BLaER1 (cell line): Measurements from ENCODE around the gene NLE1.
"Not testable (repeated sequence)": the region's sequence is repeated elsewhere in the genome, so short reads cannot be mapped to it uniquely, and the experiment has no call there.

Experiments
- H3K27ac ChIP-seq: shearing (Covaris generic); formaldehyde crosslinking; 2 replicates; pipeline ENCODE4 v1.8.1; 2022
- H3K27me3 ChIP-seq: shearing (Covaris generic); formaldehyde crosslinking; 2 replicates; pipeline ENCODE4 v1.8.1; 2022
- H3K36me3 ChIP-seq: shearing (Covaris generic); formaldehyde crosslinking; 2 replicates; pipeline ENCODE4 v1.8.1; 2022
- H3K4me1 ChIP-seq: shearing (Covaris generic); formaldehyde crosslinking; 2 replicates; pipeline ENCODE4 v1.8.1; 2022
- H3K4me2 ChIP-seq: shearing (Covaris generic); formaldehyde crosslinking; 2 replicates; pipeline ENCODE4 v1.8.1; 2022
- H3K4me3 ChIP-seq: shearing (Covaris generic); formaldehyde crosslinking; 2 replicates; pipeline ENCODE4 v1.8.1; 2022
- H3K9ac ChIP-seq: shearing (Covaris generic); formaldehyde crosslinking; 2 replicates; pipeline ENCODE4 v1.8.1; 2022
- H3K9me3 ChIP-seq: shearing (Covaris generic); formaldehyde crosslinking; 2 replicates; pipeline ENCODE4 v1.8.1; 2022
- H4K20me1 ChIP-seq: shearing (Covaris generic); formaldehyde crosslinking; 2 replicates; pipeline ENCODE4 v1.8.1; 2022
- Cebpa-rat ChIP-seq: shearing (Covaris generic); IDR thresholded peaks from 2 replicates; pipeline ENCODE4 v1.8.1; 2022

Gene NLE1

GRCh38 chr17:35163886-35164285, 21.8 kb upstream of the NLE1 start:
- no peak overlapping the region for H3K4me3 ChIP-seq
- no peaks in the 10 kb centered on the region for H4K20me1 ChIP-seq
- no peaks in the 10 kb centered on the region for H3K9me3 ChIP-seq
- no peaks in the 10 kb centered on the region for H3K36me3 ChIP-seq
- no peak overlapping the region for H3K4me2 ChIP-seq
- H3K4me1 ChIP-seq: no peaks in the 10 kb centered on the region
- no peak for TF ChIP-seq Cebpa-rat
- H3K27ac ChIP-seq: no peak overlapping the region
- H3K27me3 ChIP-seq: no peaks in the 10 kb centered on the region
- H3K9ac ChIP-seq: no peak overlapping the region

- Histone ChIP-seq H3K4me3 (no peak overlapping the region), H3K9me3 (no peaks in the 10 kb centered on the region), H3K9ac (no peak overlapping the region), H3K4me1 (no peaks in the 10 kb centered on the region), H3K27ac (no peak overlapping the region), H3K4me2 (no peak overlapping the region), H3K36me3 (no peaks in the 10 kb centered on the region), H3K27me3 (no peaks in the 10 kb centered on the region), H4K20me1 (no peaks in the 10 kb centered on the region)
- TF ChIP-seq Cebpa-rat: no peak
Observed at GRCh38 chr17:35162755-35163154, 20.7 kb upstream of the NLE1 start.

DNA sequence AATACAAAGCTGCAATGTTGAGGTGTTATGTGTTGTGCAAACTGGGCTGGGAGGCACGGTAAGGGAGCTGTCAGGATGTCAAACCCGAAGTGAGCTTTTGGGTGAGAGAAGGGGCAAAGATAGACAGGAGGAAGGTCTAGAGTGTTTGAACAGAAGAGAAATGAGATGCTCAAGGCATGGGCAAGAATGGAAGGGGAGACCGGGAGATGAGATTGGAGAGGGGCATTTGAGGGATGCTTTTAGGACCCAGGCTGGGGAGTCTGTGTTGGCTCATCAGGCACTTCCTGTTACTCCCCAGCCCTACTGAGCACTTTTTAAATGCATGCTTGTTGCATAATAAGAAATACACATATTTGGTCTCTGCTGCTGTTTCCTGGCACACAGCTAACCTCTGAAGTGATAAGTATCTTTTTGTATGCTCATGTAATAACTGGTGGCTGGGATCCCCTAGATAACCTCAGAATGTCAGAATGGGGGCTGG, 19.2 kb upstream of the NLE1 start:
- no peak overlapping the region for H3K9ac ChIP-seq
- no peaks in the 10 kb centered on the region for H3K36me3 ChIP-seq
- no peaks in the 10 kb centered on the region for H4K20me1 ChIP-seq
- no peak overlapping the region for H3K4me2 ChIP-seq
- TF ChIP-seq Cebpa-rat: no peak
- no peak overlapping the region for H3K27ac ChIP-seq
- no peaks in the 10 kb centered on the region for H3K9me3 ChIP-seq
- H3K4me3 ChIP-seq: no peak overlapping the region
- H3K4me1 ChIP-seq: no peaks in the 10 kb centered on the region
- H3K27me3 ChIP-seq: no peaks in the 10 kb centered on the region

DNA sequence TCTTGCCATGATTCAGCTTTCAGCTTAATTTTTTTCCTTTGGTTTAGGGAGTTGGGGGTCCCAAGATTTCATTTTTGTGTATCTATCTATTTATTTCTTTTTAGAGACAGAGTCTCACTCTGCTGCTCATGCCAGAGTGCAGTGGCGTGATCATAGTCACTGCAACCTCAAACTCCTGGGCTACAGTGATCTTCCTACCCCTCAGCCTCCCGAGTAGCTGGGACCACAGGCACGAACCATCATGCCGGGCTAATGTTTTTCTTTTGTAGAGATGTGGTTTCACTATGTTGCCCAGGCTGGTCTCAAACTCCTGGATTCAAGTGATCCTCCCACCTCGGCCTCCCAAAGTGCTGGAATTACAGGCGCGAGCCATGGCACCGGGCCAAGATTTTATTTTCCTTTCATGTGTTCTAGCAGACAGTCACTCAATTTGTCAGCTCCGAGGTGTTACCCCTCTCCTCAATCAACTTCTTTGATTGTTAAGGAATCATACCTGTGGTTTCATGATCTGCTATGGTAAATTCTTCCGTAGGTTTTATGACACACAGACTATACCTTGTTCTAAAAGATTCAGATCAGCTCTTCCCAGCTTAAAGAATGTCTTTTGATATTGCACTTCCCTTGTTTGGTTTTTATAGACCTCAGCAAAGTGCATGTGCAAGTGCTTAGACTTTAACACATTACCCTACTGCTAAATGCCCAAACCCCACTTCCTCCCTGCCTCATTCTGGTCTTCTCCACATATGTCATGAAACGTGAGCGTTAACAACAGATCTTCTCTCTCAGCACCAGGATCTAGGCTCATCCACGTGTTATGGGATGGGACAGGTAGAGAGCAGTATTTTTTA, 18.5 kb upstream of the NLE1 start:
- no peak for TF ChIP-seq Cebpa-rat
- Histone ChIP-seq H3K4me3 (no peak overlapping the region), H3K4me2 (no peak overlapping the region), H3K9me3 (no peaks in the 10 kb centered on the region), H3K27ac (no peak overlapping the region), H3K36me3 (no peaks in the 10 kb centered on the region), H4K20me1 (no peaks in the 10 kb centered on the region), H3K9ac (no peak overlapping the region), H3K27me3 (no peaks in the 10 kb centered on the region), H3K4me1 (no peaks in the 10 kb centered on the region)

GRCh38 chr17:35159940-35160339, 17.8 kb upstream of the NLE1 start:
- Histone ChIP-seq H3K9me3 (no peaks in the 10 kb centered on the region), H3K36me3 (no peaks in the 10 kb centered on the region), H3K27me3 (no peaks in the 10 kb centered on the region), H3K9ac (no peak overlapping the region), H3K4me1 (no peaks in the 10 kb centered on the region), H3K4me2 (no peak overlapping the region), H4K20me1 (no peaks in the 10 kb centered on the region), H3K27ac (no peak overlapping the region), H3K4me3 (no peak overlapping the region)
- no peak for TF ChIP-seq Cebpa-rat

GRCh38 chr17:35155246-35155645, 13.1 kb upstream of the NLE1 start:
- H3K36me3 ChIP-seq: no peaks in the 10 kb centered on the region

GRCh38 chr17:35154196-35155165, 12.4 kb upstream of the NLE1 start:
- Histone ChIP-seq H4K20me1 (no peaks in the 10 kb centered on the region), H3K4me1 (no peaks in the 10 kb centered on the region), H3K27me3 (no peaks in the 10 kb centered on the region; the same call in 1 of the 2 replicates), H3K9me3 (no peaks in the 10 kb centered on the region), H3K4me3 (no peak overlapping the region), H3K27ac (no peak overlapping the region), H3K36me3 (no peaks in the 10 kb centered on the region), H3K4me2 (no peak overlapping the region), H3K9ac (no peak overlapping the region)
- no peak for TF ChIP-seq Cebpa-rat

More at GRCh38 chr17:35155246-35155645, 13.1 kb upstream of the NLE1 start:
- Histone ChIP-seq H3K4me2 (no peak overlapping the region), H3K9ac (no peak overlapping the region), H3K9me3 (no peaks in the 10 kb centered on the region), H3K27ac (no peak overlapping the region), H4K20me1 (no peaks in the 10 kb centered on the region), H3K4me1 (no peaks in the 10 kb centered on the region), H3K4me3 (no peak overlapping the region), H3K27me3 (no peaks in the 10 kb centered on the region; the same call in 1 of the 2 replicates)
- TF ChIP-seq Cebpa-rat: no peak

GRCh38 chr17:35152421-35153140, 10.5 kb upstream of the NLE1 start:
- Histone ChIP-seq H3K27me3 (no peaks in the 10 kb centered on the region; the same call in 1 of the 2 replicates), H3K27ac (no peak overlapping the region), H3K9ac (no peak overlapping the region), H3K4me1 (no peaks in the 10 kb centered on the region), H3K9me3 (no peaks in the 10 kb centered on the region), H3K36me3 (no peaks in the 10 kb centered on the region), H3K4me2 (no peak overlapping the region), H4K20me1 (no peaks in the 10 kb centered on the region), H3K4me3 (no peak overlapping the region)
- no peak for TF ChIP-seq Cebpa-rat

- H3K4me2 ChIP-seq, H3K4me3 ChIP-seq, H3K27me3 ChIP-seq, H3K36me3 ChIP-seq, H3K4me1 ChIP-seq, H3K9ac ChIP-seq, H3K9me3 ChIP-seq, H3K27ac ChIP-seq, H4K20me1 ChIP-seq: not testable (repeated sequence)
Observed at GRCh38 chr17:35151080-35151479, 9.0 kb upstream of the NLE1 start.
